A673 (cell line): ENCODE measurements around the gene AGO3. TPM values are rescaled to one million over a fixed set of nuclear protein-coding genes. Genes with fewer than 3 reads are reported as not detected.
"Not testable (repeated sequence)": the region's sequence is repeated elsewhere in the genome, so short reads cannot be mapped to it uniquely, and the experiment has no call there.

ENCODE experiments used
- BruUV-seq: library from RNA; stranded (reverse); fragments of 400-500 nt; replicated peaks from 2 replicates; lab custom pipeline; 2021; lab: Mats Ljungman, UMichigan
- CTCF ChIA-PET: fragments of 300-600 bp; sonication (Branson Sonifier 250); formaldehyde crosslinking; loops from one replicate; lab custom pipeline; 2022; ENCODE audit warnings: antibody characterized with exemption; lab: Charles Lee
- POLR2A ChIA-PET: fragments of 300-600 bp; sonication (Branson Sonifier 250); formaldehyde crosslinking; loops from one replicate; lab custom pipeline; 2022; ENCODE audit warnings: antibody characterized with exemption; ENCODE audit not compliant: low non-redundant PET; lab: Charles Lee
- DNase-seq: peaks from one replicate; pipeline ENCODE4 v3.0.0-alpha.2; 2015; ENCODE audit warnings: low spot score
- H3K27ac ChIP-seq: fragments of 200-600 bp; sonication (generic); 2 replicates; pipeline ENCODE4 v1.5.1; 2016; ENCODE audit warnings: mixed run types, low read depth, mild to moderate bottlenecking, mixed read lengths, antibody characterized with exemption, low read length; ENCODE audit not compliant: poor library complexity, severe bottlenecking
- H3K27me3 ChIP-seq: fragments of 200-600 bp; sonication (generic); replicated peaks from 2 replicates; pipeline ENCODE4 v1.6.1; 2017; ENCODE audit warnings: mixed run types, low read depth, mild to moderate bottlenecking, mixed read lengths, antibody characterized with exemption, low read length; ENCODE audit not compliant: insufficient read depth, poor library complexity
- H3K36me3 ChIP-seq: fragments of 200-600 bp; sonication (generic); 2 replicates; pipeline ENCODE4 v1.6.1; 2016; ENCODE audit warnings: mixed run types, mild to moderate bottlenecking, mixed read lengths, antibody characterized with exemption, low read length; ENCODE audit not compliant: insufficient read depth, poor library complexity, severe bottlenecking
- H3K4me1 ChIP-seq: fragments of 200-600 bp; sonication (generic); 2 replicates; pipeline ENCODE4 v1.6.1; 2017; ENCODE audit warnings: mixed run types, mild to moderate bottlenecking, mixed read lengths, antibody characterized with exemption, low read length; ENCODE audit not compliant: insufficient read depth, poor library complexity, severe bottlenecking
- H3K4me3 ChIP-seq: fragments of 200-600 bp; sonication (generic); 2 replicates; pipeline ENCODE4 v1.5.1; 2016; ENCODE audit warnings: low read depth, mixed run types, mild to moderate bottlenecking, mixed read lengths, low read length; ENCODE audit not compliant: poor library complexity, severe bottlenecking
- H3K9me3 ChIP-seq: fragments of 200-600 bp; sonication (generic); 2 replicates; pipeline ENCODE4 v1.6.1; 2016; ENCODE audit warnings: mixed run types, low read depth, mild to moderate bottlenecking, mixed read lengths, antibody characterized with exemption, low read length; ENCODE audit not compliant: poor library complexity, severe bottlenecking
- EZH2 ChIP-seq: fragments of 200-600 bp; sonication (generic); IDR thresholded peaks from 2 replicates; pipeline ENCODE4 v1.6.1; 2017; ENCODE audit warnings: borderline replicate concordance, low read depth, mild to moderate bottlenecking, mixed read lengths, antibody characterized with exemption, low read length; ENCODE audit not compliant: poor library complexity, severe bottlenecking
- intact Hi-C: fragments of 100-400 bp; cut with micrococcal nuclease; formaldehyde crosslinking; loops from one replicate; pipeline ENCODE4 v1.10.0; 2022; ENCODE audit not compliant: unreplicated experiment
- total RNA-seq: library from RNA; stranded (reverse); gene quantifications from 2 replicates; pipeline ENCODE4 v1.2.3, GENCODE V29; 2021
- TF ChIP-seq, protein P1 (sequence below): fragments of 300-800, 200-600 bp; sonication (generic); conservative IDR thresholded peaks from 2 replicates; pipeline ENCODE4 v1.5.1; 2017; ENCODE audit warnings: low read depth, mild to moderate bottlenecking, antibody characterized with exemption, low read length, moderate library complexity, mixed read lengths

AGO3 gene
- total RNA-seq, 1 experiment from 2014 or later = 44.2 TPM

DNA sequence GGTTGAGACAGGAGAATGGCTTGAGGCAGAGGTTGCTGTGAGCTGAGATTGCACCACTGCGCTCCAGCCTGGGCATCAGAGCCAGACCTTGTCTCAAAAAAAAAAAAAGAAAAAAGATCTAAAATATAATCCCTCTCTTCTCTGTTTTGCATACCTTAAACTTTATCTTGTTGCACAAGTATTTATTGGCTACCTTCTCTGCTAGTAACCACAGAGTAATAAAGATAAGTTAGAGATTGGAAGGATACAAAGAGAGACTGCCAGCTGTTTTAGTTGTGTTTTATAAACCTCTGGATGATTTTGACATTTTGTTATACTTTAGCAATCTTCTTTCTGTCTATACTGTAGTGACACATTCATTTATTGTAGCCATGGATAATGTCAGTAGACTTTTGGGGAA, 27.7 kb downstream of the AGO3 start:
- BruUV-seq = no TSS peak
- CTCF ChIA-PET = no interaction called here
- TF ChIP-seq, protein P1, sequence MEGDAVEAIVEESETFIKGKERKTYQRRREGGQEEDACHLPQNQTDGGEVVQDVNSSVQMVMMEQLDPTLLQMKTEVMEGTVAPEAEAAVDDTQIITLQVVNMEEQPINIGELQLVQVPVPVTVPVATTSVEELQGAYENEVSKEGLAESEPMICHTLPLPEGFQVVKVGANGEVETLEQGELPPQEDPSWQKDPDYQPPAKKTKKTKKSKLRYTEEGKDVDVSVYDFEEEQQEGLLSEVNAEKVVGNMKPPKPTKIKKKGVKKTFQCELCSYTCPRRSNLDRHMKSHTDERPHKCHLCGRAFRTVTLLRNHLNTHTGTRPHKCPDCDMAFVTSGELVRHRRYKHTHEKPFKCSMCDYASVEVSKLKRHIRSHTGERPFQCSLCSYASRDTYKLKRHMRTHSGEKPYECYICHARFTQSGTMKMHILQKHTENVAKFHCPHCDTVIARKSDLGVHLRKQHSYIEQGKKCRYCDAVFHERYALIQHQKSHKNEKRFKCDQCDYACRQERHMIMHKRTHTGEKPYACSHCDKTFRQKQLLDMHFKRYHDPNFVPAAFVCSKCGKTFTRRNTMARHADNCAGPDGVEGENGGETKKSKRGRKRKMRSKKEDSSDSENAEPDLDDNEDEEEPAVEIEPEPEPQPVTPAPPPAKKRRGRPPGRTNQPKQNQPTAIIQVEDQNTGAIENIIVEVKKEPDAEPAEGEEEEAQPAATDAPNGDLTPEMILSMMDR = no peak
- no peak for TF ChIP-seq EZH2

DNA sequence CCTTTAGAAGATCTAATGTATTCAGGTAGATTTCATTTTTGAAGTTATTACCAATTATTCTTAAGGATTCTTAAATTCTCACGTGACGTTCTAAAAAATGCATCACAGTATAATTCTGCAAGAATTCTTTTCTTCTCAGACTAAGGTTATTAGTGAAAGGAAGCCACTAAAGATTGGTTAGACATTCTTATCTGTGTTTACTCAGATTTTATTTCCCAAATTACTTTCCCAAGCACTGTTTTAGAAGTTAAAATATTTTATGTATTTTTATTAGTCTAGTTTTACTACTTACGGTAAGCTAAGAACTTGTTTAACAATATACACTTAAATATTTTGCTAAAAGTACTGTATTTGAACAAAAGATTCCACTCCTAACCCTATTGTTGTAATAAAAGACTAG, 28.4 kb downstream of the AGO3 start:
- no TSS peak for BruUV-seq
- Histone ChIP-seq H3K4me1 (peaks cover 5% of the 10 kb centered on the region), H3K9me3 (no peaks in the 10 kb centered on the region), H3K27me3 (no peaks in the 10 kb centered on the region), H3K4me3 (no peak overlapping the region), H3K27ac (no peak overlapping the region), H3K36me3 (no peaks in the 10 kb centered on the region)
- intact Hi-C loops = no loop called here
- ChIA-PET POLR2A (no interaction called here), CTCF (no interaction called here)
- TF ChIP-seq EZH2 = no peak
- TF ChIP-seq, protein P1 = no peak
- no peak for DNase-seq

More for the DNA sequence above, 27.7 kb downstream of the AGO3 start:
- Histone ChIP-seq H3K4me3 (no peak overlapping the region), H3K27me3 (no peaks in the 10 kb centered on the region), H3K9me3 (no peaks in the 10 kb centered on the region), H3K36me3 (no peaks in the 10 kb centered on the region), H3K4me1 (peaks cover 5% of the 10 kb centered on the region), H3K27ac (no peak overlapping the region)
- intact Hi-C loops = no loop called here
- POLR2A ChIA-PET = interaction anchor here (0.6 kb wide), 1 partner anchor 9 kb away, joined by 3 read pairs; no protein-coding TSS in a partner anchor
- DNase-seq = no peak

DNA sequence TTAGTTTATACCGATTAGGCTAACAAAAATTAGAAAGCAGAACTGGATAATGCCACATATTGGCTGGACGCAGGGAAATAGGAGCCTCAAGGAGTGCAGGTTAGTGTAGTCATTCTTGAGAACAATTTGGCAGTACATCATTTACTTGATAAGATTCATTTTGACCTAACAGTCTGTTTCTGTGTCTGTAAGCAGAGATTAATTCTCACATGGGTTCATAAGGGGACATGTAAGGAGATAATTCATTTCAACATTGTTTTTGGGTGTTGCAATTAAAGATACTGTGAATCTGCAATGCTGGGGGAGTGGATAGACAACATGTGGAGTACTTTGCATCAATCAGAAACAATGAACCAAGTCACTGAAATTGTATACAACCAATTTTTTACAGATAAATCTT, 32.0 kb downstream of the AGO3 start:
- Histone ChIP-seq H3K4me1 (peaks cover 5% of the 10 kb centered on the region), H3K36me3 (peaks cover 3% of the 10 kb centered on the region), H3K27me3 (no peaks in the 10 kb centered on the region), H3K9me3 (no peaks in the 10 kb centered on the region), H3K4me3 (no peak overlapping the region), H3K27ac (no peak overlapping the region)
- no peak for DNase-seq
- no TSS peak for BruUV-seq
- ChIA-PET POLR2A (no interaction called here), CTCF (no interaction called here)
- TF ChIP-seq, protein P1 = no peak
- TF ChIP-seq EZH2 = no peak
- intact Hi-C loops = no loop called here

DNA sequence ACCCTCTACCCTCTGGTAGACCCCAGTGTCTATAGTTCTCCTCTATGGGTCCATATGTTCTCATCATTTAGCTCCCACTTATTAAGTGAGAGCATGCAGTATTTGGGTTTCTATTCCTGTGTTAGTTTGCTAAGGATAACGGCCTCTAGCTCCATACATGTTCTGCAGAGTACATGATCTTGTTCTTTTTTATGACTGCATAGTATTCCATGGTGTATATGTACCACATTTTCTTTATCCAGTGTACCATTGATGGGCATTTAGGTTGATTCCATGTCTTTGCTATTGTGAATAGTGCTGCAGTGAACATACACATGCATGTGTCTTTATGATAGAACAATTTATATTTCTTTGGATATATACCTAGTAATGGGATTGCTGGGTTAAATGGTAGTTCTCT, 33.4 kb downstream of the AGO3 start:
- DNase-seq, H3K9me3 ChIP-seq, BruUV-seq, H3K4me3 ChIP-seq, intact Hi-C loops, H3K36me3 ChIP-seq, CTCF ChIA-PET, POLR2A ChIA-PET, H3K27me3 ChIP-seq, H3K27ac ChIP-seq, H3K4me1 ChIP-seq: not testable (repeated sequence)
